NCI-H1417 (cell line): ENCODE data around the gene NEMF.
"Not testable (repeated sequence)": the region's sequence is repeated elsewhere in the genome, so short reads cannot be mapped to it uniquely, and the experiment has no call there.

Source experiments
- DNase-seq, 3 experiments: peaks; one replicate each; lab custom pipeline; 2025; lab: John Stamatoyannopoulos, UW

NEMF gene

GRCh38 chr14:49746476-49746875 is 106.1 kb downstream of the NEMF start:
- DNase-seq = not testable (repeated sequence)

GRCh38 chr14:49745191-49745590 is 107.4 kb downstream of the NEMF start:
- DNase-seq = peak in 1 of 3 experiments; percentile 8

GRCh38 chr14:49735669-49736068 is 116.9 kb downstream of the NEMF start:
- DNase-seq = not testable (repeated sequence)

DNA sequence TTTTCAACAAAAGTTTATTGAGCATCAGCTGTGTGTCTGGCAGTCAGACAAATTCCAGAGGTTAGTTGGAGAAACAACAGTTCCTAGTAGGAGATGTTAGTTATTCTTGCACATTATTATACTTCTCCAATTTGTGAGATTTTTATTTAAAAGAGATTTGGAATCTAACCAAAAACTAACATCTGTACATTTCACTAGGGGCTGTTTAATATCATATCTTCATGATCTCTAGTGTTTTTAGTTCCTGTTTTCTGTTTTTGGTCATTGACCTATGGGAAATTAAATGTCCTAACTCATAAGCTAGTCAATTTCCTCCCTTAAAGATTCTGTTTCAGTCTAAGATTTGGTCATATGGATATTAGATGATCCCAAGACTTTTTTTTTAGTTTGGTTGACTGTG is 118.8 kb downstream of the NEMF start:
- DNase-seq = no peak

- no peak for DNase-seq
Measured at GRCh38 chr14:49732896-49733295, 119.7 kb downstream of the NEMF start.
